ENCODE data around the gene KRT82. TPM values are rescaled to one million over a fixed set of nuclear protein-coding genes. Genes with fewer than 3 reads are reported as not detected.
A peak's percentile ranks its signal among the peaks of the same experiment; 100 is the strongest.

KRT82 gene
- total RNA-seq, 1 donor from 2014 or later, result not detected

DNA sequence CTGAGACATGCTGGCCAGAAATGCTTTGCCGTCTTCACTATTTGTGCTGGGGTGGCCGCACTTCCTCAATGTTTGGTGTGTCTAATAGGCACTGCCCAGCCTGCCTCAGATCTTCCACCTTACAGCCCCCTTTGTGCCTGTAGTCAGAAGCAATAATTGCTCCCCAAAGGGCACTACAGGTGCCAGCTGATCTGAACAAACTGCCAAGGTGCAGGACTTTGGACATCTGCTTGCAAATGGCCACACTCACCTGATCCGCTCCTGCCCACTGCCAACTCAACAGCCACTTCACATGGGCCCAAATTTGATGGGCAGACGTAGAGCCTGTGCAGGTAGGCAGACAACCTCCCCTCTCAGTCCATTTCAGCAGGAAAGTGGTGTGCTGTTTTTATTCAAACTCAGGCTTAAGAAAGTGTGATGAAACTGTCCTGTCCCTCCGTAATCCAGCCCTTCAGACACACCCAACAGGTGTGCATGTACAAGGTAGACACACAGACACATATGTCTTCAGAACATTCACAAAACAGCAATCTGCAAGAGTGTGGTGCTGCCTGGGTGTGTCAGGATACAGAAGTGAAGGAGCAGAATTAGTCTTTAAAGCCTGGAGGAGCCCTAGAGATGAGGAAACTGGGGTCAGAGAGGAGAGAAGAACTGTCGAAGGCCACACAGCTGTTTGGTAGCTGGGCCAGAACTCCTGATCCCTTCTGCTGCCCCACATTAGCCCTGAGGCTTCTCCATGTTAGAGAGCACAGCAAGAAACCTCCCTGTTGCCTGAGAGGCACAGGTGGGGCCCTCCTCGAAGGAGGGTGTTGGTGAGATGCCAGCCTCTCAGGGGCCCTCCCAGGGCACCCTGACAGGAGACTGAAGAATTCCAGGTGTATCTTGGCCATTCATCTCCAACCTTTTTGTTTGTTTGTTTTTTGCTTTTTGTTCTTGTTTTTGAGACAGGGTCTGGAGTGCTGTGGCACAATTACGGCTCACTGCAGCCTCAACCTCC, 32.5 kb upstream of the KRT82 start:
- TF ChIP-seq, protein P1, sequence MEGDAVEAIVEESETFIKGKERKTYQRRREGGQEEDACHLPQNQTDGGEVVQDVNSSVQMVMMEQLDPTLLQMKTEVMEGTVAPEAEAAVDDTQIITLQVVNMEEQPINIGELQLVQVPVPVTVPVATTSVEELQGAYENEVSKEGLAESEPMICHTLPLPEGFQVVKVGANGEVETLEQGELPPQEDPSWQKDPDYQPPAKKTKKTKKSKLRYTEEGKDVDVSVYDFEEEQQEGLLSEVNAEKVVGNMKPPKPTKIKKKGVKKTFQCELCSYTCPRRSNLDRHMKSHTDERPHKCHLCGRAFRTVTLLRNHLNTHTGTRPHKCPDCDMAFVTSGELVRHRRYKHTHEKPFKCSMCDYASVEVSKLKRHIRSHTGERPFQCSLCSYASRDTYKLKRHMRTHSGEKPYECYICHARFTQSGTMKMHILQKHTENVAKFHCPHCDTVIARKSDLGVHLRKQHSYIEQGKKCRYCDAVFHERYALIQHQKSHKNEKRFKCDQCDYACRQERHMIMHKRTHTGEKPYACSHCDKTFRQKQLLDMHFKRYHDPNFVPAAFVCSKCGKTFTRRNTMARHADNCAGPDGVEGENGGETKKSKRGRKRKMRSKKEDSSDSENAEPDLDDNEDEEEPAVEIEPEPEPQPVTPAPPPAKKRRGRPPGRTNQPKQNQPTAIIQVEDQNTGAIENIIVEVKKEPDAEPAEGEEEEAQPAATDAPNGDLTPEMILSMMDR (conservative IDR thresholded peaks at IDR 0.05), result no peak
- peaks cover 3% of the 10 kb centered on the region for H3K9me3 Mint-ChIP-seq
- no peak overlapping the region for H3K27ac Mint-ChIP-seq (ENCODE audit: unreplicated experiment)
- no peaks in the 10 kb centered on the region for H3K36me3 Mint-ChIP-seq (ENCODE audit: low read depth)
- DNase-seq (ENCODE audit: low read depth, low spot score), result no peak
- H3K4me3 Mint-ChIP-seq, result no peak overlapping the region
- H3K27me3 Mint-ChIP-seq (ENCODE audit: low read depth), result peaks cover 16% of the 10 kb centered on the region
- peaks cover 22% of the 10 kb centered on the region for H3K4me1 Mint-ChIP-seq

DNA sequence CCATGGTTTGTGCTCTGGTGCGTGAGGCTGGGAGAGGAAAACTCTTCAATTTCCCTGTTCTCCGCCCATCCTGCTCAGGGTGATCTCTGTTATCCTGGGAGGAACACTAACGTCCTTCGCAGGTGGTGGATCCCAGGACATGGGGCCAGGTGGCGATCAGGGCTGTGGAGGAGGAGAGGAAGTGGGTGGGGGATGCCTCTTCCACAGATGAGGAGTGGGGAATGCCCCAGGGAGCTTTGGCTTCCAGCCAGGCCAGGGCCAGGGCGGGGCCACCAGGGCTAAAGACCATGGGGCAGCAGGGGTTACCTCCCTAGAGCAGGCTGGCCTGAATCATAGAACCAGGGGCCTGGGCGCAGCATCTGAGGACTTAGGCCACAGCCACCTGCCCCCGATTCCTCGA, 31.4 kb upstream of the KRT82 start:
- Mint-ChIP-seq H3K36me3 (ENCODE audit: low read depth) (no peaks in the 10 kb centered on the region), H3K27ac (ENCODE audit: unreplicated experiment) (no peak overlapping the region), H3K4me3 (no peak overlapping the region), H3K9me3 (peaks cover 3% of the 10 kb centered on the region), H3K27me3 (ENCODE audit: low read depth) (peaks cover 10% of the 10 kb centered on the region), H3K4me1 (peaks cover 22% of the 10 kb centered on the region)
- DNase-seq (ENCODE audit: low read depth, low spot score), result no peak
- TF ChIP-seq, protein P1 (conservative IDR thresholded peaks at IDR 0.05), result no peak

DNA sequence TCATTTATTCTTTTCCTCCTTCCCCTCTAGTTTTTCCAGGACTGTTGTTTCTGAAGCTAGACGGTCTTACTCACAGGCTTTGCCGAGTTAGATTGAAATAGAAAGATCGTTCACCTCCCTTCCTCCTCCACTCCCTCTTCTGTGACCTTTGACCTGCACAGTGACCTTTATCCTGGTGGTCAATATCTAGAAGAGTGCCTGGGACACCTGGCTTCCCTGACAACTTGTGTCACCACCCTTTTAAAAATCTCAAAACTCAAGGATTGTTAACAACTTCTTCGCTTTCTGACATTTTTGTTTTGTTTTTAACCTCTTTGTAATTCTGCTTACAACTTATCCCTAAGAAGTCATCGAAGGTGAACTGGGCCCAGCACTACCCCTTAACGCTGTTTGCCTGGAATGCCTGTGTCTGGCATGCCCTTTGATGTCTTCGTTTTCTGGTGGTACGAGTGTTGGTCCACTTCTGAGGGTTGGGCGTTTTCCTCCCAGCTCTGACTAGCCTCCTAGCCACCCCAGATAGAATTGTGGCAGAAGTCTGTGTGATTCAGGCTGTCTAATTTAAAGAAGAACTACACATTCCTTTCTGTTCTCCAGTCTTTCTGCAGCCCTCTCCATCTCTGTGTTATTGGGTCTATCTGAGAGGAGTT, 30.8 kb upstream of the KRT82 start:
- TF ChIP-seq, protein P1 (conservative IDR thresholded peaks at IDR 0.05), result no peak
- no peaks in the 10 kb centered on the region for H3K36me3 Mint-ChIP-seq (ENCODE audit: low read depth)
- H3K27ac Mint-ChIP-seq (ENCODE audit: unreplicated experiment), result peak overlapping the region; percentile 82
- peaks cover 22% of the 10 kb centered on the region for H3K4me1 Mint-ChIP-seq
- peaks cover 5% of the 10 kb centered on the region for H3K27me3 Mint-ChIP-seq (ENCODE audit: low read depth)
- no peak for DNase-seq (ENCODE audit: low read depth, low spot score)
- H3K9me3 Mint-ChIP-seq, result peaks cover 3% of the 10 kb centered on the region
- H3K4me3 Mint-ChIP-seq, result no peak overlapping the region

DNA sequence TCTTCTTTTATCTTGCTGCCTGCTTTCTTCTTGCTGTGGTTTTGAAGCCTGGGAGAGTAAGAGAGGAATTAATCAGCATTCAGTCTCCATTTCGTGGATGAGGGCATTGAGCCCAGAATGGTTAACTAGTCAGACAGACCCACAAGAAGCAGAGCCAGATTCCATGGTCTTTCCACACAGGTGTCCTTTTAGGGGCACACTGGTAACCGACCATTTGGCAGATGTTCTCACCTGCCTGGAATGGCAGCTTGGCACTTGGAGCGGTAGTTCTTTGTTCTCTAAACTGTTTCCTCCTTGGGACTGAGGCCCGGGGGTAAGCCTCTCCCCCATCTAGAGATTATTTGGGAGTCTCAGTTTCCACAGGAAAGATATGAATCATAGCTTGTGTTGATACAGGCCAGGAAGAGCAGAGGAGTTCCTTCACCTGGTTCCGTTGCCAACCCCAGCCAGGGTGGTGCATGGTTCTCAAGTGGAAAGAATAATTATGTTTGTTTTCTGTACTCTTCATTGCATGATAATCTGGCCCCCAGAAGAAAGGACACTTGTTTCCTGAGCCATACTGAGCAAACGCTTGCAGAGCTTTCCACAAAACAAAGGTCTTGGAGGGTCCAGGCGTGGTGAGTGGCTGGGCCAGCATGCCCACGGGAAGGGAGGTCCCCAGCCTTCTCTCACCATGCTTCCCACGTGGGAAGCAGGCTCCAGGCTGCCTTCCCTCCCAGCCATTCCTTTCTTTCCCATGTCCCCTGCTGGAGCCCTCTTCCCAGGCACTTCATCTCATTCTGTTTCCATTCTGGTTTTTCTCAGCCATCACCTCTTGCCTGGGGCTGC, 30.1 kb upstream of the KRT82 start:
- Mint-ChIP-seq H3K27ac (ENCODE audit: unreplicated experiment) (peak overlapping the region; percentile 82), H3K4me3 (no peak overlapping the region), H3K27me3 (ENCODE audit: low read depth) (peaks cover 8% of the 10 kb centered on the region), H3K36me3 (ENCODE audit: low read depth) (no peaks in the 10 kb centered on the region), H3K9me3 (peaks cover 3% of the 10 kb centered on the region), H3K4me1 (peaks cover 17% of the 10 kb centered on the region)
- DNase-seq (ENCODE audit: low read depth, low spot score), result no peak
- TF ChIP-seq, protein P1 (conservative IDR thresholded peaks at IDR 0.05), result no peak

DNA sequence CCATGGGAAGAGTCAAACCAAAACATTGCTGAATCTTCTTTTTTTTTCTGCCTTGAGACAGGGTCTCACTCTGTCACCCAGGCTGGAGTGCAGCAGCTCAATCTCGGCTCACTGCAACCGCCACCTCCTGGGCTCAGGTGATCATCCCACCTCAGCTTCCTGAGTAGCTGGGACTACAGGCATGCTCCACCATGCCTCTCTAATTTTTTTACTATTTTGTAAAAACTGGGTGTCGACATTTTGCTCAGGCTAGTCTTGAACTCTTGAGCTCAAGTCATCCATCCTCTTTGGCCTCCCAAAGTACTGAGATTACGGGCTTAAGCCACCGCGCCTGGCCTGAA, 29.5 kb upstream of the KRT82 start:
- TF ChIP-seq, protein P1 (conservative IDR thresholded peaks at IDR 0.05), result no peak
- Mint-ChIP-seq H3K36me3 (ENCODE audit: low read depth) (no peaks in the 10 kb centered on the region), H3K4me1 (peaks cover 11% of the 10 kb centered on the region), H3K4me3 (no peak overlapping the region), H3K9me3 (peaks cover 3% of the 10 kb centered on the region), H3K27me3 (ENCODE audit: low read depth) (peaks cover 11% of the 10 kb centered on the region), H3K27ac (ENCODE audit: unreplicated experiment) (no peak overlapping the region)
- DNase-seq (ENCODE audit: low read depth, low spot score), result no peak
